ENCODE results near the gene MLLT6.

MLLT6 gene

GRCh38 chr17:38709864-38710603 is 5.0 kb downstream of the MLLT6 start:
- TF ChIP-seq CTCF (IDR thresholded peaks at IDR 0.05; ENCODE audit: low read depth, low read length, missing control alignments) = no peak
- no peak overlapping the region for H3K4me3 ChIP-seq (ENCODE audit: low read depth, low read length)
- DNase-seq (ENCODE audit: low read depth) = no peak

- H3K4me3 ChIP-seq (ENCODE audit: low read depth, low read length) = no peak overlapping the region
- no peak for DNase-seq (ENCODE audit: low read depth)
- TF ChIP-seq CTCF (IDR thresholded peaks at IDR 0.05; ENCODE audit: low read depth, low read length, missing control alignments) = no peak
These were observed 5.5 kb downstream of the MLLT6 start for GRCh38 chr17:38710604-38710962.

- no peak for DNase-seq (ENCODE audit: low read depth)
- no peak overlapping the region for H3K4me3 ChIP-seq (ENCODE audit: low read depth, low read length)
- no peak for TF ChIP-seq CTCF (IDR thresholded peaks at IDR 0.05; ENCODE audit: low read depth, low read length, missing control alignments)
These were observed 5.9 kb downstream of the MLLT6 start for GRCh38 chr17:38710985-38711384.

GRCh38 chr17:38711792-38712571 is 6.9 kb downstream of the MLLT6 start:
- H3K4me3 ChIP-seq (ENCODE audit: low read depth, low read length) = no peak overlapping the region
- no peak for TF ChIP-seq CTCF (IDR thresholded peaks at IDR 0.05; ENCODE audit: low read depth, low read length, missing control alignments)
- DNase-seq (ENCODE audit: low read depth) = no peak

GRCh38 chr17:38712593-38712992 is 7.5 kb downstream of the MLLT6 start:
- no peak for TF ChIP-seq CTCF (IDR thresholded peaks at IDR 0.05; ENCODE audit: low read depth, low read length, missing control alignments)
- no peak overlapping the region for H3K4me3 ChIP-seq (ENCODE audit: low read depth, low read length)
- DNase-seq (ENCODE audit: low read depth) = no peak

- H3K4me3 ChIP-seq (ENCODE audit: low read depth, low read length) = no peak overlapping the region
- no peak for TF ChIP-seq CTCF (IDR thresholded peaks at IDR 0.05; ENCODE audit: low read depth, low read length, missing control alignments)
- no peak for DNase-seq (ENCODE audit: low read depth)
These were observed 8.5 kb downstream of the MLLT6 start for GRCh38 chr17:38713456-38714075.
